SK-N-SH treated with all-trans-retinoic acid at 6 μM for 48 hours (cell line): Measurements from ENCODE around the gene IKZF2.

Source experiments
- ATAC-seq: fragments of 200-7000 bp; cut with Tn5 transposase; 3 replicates; pipeline ENCODE4 v1.9.1; 2020; ENCODE audit warnings: mild to moderate bottlenecking, moderate library complexity
- ARNTL ChIP-seq: fragments of 450-650 bp; formaldehyde crosslinking; IDR thresholded peaks from 2 replicates; pipeline ENCODE4 v1.5.0; 2020; ENCODE audit warnings: low read depth, mild to moderate bottlenecking, moderate library complexity, borderline replicate concordance
- BACH2 ChIP-seq: fragments of 250-450 bp; sonication (Bioruptor Pico); IDR thresholded peaks from 2 replicates; pipeline ENCODE4 v1.9.0; 2021; ENCODE audit warnings: mild to moderate bottlenecking, borderline replicate concordance
- CSDC2 ChIP-seq: fragments of 250-450 bp; sonication (Bioruptor Pico); IDR thresholded peaks from 2 replicates; pipeline ENCODE4 v1.5.0; 2020; ENCODE audit warnings: mild to moderate bottlenecking, moderate library complexity
- ESRRG ChIP-seq: fragments of 250-450 bp; sonication (Bioruptor Pico); IDR thresholded peaks from 2 replicates; pipeline ENCODE4 v1.6.1; 2021; ENCODE audit warnings: mild to moderate bottlenecking
- GLIS3 ChIP-seq: fragments of 250-450 bp; sonication (Bioruptor Pico); IDR thresholded peaks from 2 replicates; pipeline ENCODE4 v1.5.0; 2020; ENCODE audit warnings: mild to moderate bottlenecking, moderate library complexity
- ISL1 ChIP-seq: fragments of 250-450 bp; sonication (Bioruptor Pico); IDR thresholded peaks from 2 replicates; pipeline ENCODE4 v2.1.2; 2022; ENCODE audit warnings: mild to moderate bottlenecking, moderate library complexity
- OSR1 ChIP-seq: fragments of 250-450 bp; sonication (Bioruptor Pico); IDR thresholded peaks from 2 replicates; pipeline ENCODE4 v1.8.0; 2022; ENCODE audit warnings: moderate library complexity, mild to moderate bottlenecking, inconsistent platforms
- PPARA ChIP-seq: fragments of 250-450 bp; sonication (Bioruptor Pico); IDR thresholded peaks from 2 replicates; pipeline ENCODE4 v1.5.0; 2020; ENCODE audit warnings: mild to moderate bottlenecking, borderline replicate concordance
- RARB ChIP-seq: fragments of 250-450 bp; sonication (Bioruptor Pico); IDR thresholded peaks from 2 replicates; pipeline ENCODE4 v1.8.0; 2021; ENCODE audit warnings: mild to moderate bottlenecking, moderate library complexity
- SNAI2 ChIP-seq: fragments of 250-450 bp; sonication (Bioruptor Pico); IDR thresholded peaks from 2 replicates; pipeline ENCODE4 v1.5.0; 2020; ENCODE audit warnings: mild to moderate bottlenecking, moderate library complexity
- TCF4 ChIP-seq: fragments of 250-450 bp; sonication (Bioruptor Pico); IDR thresholded peaks from 2 replicates; pipeline ENCODE4 v1.8.0; 2021; ENCODE audit warnings: mild to moderate bottlenecking, moderate library complexity, borderline replicate concordance
- TOX ChIP-seq: fragments of 250-450 bp; sonication (Bioruptor Pico); IDR thresholded peaks from 2 replicates; pipeline ENCODE4 v1.8.0; 2021; ENCODE audit warnings: mild to moderate bottlenecking, moderate library complexity, borderline replicate concordance
- ZC3H10 ChIP-seq: fragments of 250-450 bp; sonication (Bioruptor Pico); IDR thresholded peaks from 2 replicates; pipeline ENCODE4 v1.5.1; 2021; ENCODE audit warnings: mild to moderate bottlenecking, moderate library complexity
- ZFP30 ChIP-seq: fragments of 450-650 bp; formaldehyde crosslinking; IDR thresholded peaks from 2 replicates; pipeline ENCODE4 v1.5.0; 2022; ENCODE audit warnings: mild to moderate bottlenecking, moderate library complexity
- ZNF565 ChIP-seq: fragments of 450-650 bp; formaldehyde crosslinking; conservative IDR thresholded peaks from 2 replicates; pipeline ENCODE4 v1.5.0; 2020; ENCODE audit warnings: low read depth, mild to moderate bottlenecking, moderate library complexity
- ZNF70 ChIP-seq: fragments of 450-650 bp; formaldehyde crosslinking; IDR thresholded peaks from 2 replicates; pipeline ENCODE4 v1.5.0; 2020; ENCODE audit warnings: mild to moderate bottlenecking, moderate library complexity
- ZNF8 ChIP-seq: fragments of 450-650 bp; formaldehyde crosslinking; IDR thresholded peaks from 2 replicates; pipeline ENCODE4 v1.5.0; 2020; ENCODE audit warnings: mild to moderate bottlenecking, moderate library complexity
- TF ChIP-seq, protein P1 (sequence below): fragments of 250-450 bp; sonication (Bioruptor Pico); IDR thresholded peaks from 2 replicates; pipeline ENCODE4 v1.8.0; 2021; ENCODE audit warnings: low read depth, mild to moderate bottlenecking, moderate library complexity, borderline replicate concordance
- TF ChIP-seq, protein P2 (sequence below): fragments of 250-450 bp; sonication (Bioruptor Pico); IDR thresholded peaks from 2 replicates; pipeline ENCODE4 v1.8.0; 2020; ENCODE audit warnings: mild to moderate bottlenecking, moderate library complexity, borderline replicate concordance
- TF ChIP-seq, protein P3 (sequence below): fragments of 250-450 bp; sonication (Bioruptor Pico); IDR thresholded peaks from 2 replicates; pipeline ENCODE4 v1.5.1; 2021; ENCODE audit warnings: mild to moderate bottlenecking, moderate library complexity
- TF ChIP-seq, protein P4 (sequence below): fragments of 250-450 bp; sonication (Bioruptor Pico); IDR thresholded peaks from 2 replicates; pipeline ENCODE4 v1.5.1; 2020; ENCODE audit warnings: low read depth, mild to moderate bottlenecking, moderate library complexity

Gene IKZF2

DNA sequence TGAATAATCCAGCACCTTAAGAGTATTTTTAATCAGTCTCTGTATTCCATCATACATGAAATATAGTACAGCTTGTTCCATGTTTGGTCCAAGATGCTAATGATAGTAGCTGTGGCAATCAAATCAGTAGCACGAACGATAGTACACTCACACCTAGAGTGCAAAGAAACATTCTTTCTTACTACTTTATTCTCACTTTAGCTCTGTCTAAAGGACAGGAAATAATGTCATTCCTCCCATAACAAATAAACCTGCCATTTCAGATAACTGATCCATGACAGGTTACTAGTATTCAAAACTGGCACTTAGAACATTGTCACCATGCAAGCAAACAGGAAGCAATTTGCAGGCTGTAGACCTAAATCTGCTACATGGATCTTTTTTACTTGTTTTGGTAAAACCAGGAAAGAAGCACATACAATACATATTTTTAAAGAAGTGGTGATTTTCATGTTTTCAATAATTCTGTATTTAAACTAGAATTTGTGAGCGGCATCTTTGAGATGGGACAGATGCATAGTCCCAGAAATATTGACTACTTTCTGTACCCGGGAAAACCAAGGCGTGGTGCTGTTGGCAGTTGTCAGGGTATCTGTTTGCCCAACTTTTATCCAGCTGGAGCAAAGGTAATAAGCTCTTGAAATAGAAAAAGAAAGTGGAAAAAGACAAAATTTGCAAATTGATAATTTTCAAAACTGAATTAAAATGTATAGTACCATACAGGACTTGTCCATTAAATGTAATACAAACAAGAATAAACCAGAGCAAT lies 49.5 kb downstream of the IKZF2 start (continued):
- TF ChIP-seq ZNF565 (CRISPR knock-in tag) (no peak), ZC3H10 (no peak), ESRRG (CRISPR knock-in tag) (no peak), PPARA (no peak)

DNA sequence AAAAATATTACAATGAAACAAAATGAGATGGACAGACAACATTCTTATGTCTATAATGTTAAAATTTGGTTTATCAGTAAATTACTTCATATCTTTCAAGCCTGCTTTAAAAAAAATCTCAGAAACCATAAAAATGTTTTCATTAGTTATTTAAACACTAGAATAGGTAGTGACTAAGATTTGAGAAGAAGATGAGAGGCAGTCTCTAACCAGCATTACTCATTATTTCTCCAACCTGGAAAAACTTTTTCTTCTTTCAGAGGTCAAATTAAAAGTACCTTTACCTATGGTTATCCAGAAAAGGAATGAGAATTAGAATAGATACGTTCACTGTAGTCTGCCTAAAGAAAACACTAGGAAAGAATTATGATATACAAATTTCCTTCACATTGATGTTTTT lies 50.3 kb downstream of the IKZF2 start:
- TF ChIP-seq SNAI2 (CRISPR knock-in tag) (no peak), GLIS3 (CRISPR knock-in tag) (no peak), CSDC2 (no peak), ZC3H10 (no peak)

DNA sequence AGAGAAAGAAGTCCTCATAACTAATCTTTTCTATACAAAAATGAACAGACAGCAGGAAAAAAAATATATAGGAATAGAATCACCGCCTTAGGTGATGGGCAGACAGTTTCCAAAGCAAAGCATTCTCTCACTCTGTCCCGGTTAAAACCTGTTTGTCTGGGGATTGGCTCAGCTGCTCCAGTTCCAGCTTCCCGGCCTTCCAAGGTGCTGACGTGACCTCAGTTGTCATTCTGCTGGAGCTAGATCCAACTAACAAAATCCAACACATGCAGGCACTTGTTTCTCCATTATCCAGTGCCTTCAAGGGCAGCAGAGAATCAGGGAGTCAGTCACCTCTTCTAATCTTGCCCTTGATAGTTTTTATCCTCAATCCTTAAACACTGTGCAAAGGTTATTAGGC lies 52.8 kb downstream of the IKZF2 start:
- ATAC-seq, result no peak
- TF ChIP-seq ZNF70 (no peak), TCF4 (CRISPR knock-in tag) (no peak), PPARA (no peak), TOX (no peak), RARB (no peak), GLIS3 (CRISPR knock-in tag) (no peak), ISL1 (no peak), CSDC2 (no peak)

More for the DNA sequence above, 50.3 kb downstream of the IKZF2 start:
- ATAC-seq, result no peak

DNA sequence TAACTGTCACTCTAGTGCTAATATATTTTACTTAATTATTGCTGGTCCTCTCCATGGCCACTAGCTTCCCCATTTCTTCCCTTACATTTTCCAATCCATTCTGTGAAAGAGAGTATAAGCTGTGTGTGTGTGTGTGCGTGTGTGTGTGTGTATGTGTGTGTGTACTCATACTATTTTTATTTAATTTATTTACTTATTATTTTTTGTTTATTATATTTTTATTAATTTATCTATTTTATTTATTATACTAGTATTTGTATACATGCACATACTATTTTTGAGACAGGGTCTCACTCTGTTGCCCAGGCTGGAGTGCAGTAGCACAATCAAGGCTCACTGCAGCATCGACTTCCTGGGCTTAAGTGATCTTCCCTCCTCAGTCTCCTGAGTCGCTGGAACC lies 59.6 kb downstream of the IKZF2 start:
- no peak for ATAC-seq

DNA sequence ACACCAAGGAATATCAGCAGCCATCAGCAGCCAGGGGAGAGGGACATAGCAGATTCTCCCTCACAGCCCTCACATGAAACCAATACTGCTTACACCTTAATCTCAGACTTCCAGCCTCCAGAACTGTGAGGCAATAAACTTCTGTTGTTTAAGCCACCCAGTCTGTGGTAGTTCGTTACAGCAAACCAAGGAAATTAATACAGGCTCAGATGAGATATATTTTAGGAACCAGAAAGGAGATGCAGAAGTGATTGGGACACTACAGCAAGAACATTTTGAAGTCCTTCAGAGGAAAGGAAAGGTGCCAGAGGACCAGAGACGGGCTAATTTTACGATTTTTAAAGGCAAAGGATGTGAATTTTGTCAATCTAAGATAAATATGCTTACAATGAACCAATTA lies 60.6 kb downstream of the IKZF2 start:
- ATAC-seq, result no peak
- no peak for TF ChIP-seq ZNF70
- no peak for TF ChIP-seq ESRRG (CRISPR knock-in tag)
- no peak for TF ChIP-seq ZNF565 (CRISPR knock-in tag)
- TF ChIP-seq, protein P1, sequence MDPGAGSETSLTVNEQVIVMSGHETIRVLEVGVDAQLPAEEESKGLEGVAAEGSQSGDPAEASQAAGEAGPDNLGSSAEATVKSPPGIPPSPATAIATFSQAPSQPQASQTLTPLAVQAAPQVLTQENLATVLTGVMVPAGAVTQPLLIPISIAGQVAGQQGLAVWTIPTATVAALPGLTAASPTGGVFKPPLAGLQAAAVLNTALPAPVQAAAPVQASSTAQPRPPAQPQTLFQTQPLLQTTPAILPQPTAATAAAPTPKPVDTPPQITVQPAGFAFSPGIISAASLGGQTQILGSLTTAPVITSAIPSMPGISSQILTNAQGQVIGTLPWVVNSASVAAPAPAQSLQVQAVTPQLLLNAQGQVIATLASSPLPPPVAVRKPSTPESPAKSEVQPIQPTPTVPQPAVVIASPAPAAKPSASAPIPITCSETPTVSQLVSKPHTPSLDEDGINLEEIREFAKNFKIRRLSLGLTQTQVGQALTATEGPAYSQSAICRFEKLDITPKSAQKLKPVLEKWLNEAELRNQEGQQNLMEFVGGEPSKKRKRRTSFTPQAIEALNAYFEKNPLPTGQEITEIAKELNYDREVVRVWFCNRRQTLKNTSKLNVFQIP (CRISPR knock-in tag), result no peak
- TF ChIP-seq TOX, result no peak
- no peak for TF ChIP-seq TCF4 (CRISPR knock-in tag)
- TF ChIP-seq ISL1, result no peak
- TF ChIP-seq, protein P2, sequence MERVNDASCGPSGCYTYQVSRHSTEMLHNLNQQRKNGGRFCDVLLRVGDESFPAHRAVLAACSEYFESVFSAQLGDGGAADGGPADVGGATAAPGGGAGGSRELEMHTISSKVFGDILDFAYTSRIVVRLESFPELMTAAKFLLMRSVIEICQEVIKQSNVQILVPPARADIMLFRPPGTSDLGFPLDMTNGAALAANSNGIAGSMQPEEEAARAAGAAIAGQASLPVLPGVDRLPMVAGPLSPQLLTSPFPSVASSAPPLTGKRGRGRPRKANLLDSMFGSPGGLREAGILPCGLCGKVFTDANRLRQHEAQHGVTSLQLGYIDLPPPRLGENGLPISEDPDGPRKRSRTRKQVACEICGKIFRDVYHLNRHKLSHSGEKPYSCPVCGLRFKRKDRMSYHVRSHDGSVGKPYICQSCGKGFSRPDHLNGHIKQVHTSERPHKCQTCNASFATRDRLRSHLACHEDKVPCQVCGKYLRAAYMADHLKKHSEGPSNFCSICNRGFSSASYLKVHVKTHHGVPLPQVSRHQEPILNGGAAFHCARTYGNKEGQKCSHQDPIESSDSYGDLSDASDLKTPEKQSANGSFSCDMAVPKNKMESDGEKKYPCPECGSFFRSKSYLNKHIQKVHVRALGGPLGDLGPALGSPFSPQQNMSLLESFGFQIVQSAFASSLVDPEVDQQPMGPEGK (CRISPR knock-in tag), result no peak
- TF ChIP-seq, protein P3, sequence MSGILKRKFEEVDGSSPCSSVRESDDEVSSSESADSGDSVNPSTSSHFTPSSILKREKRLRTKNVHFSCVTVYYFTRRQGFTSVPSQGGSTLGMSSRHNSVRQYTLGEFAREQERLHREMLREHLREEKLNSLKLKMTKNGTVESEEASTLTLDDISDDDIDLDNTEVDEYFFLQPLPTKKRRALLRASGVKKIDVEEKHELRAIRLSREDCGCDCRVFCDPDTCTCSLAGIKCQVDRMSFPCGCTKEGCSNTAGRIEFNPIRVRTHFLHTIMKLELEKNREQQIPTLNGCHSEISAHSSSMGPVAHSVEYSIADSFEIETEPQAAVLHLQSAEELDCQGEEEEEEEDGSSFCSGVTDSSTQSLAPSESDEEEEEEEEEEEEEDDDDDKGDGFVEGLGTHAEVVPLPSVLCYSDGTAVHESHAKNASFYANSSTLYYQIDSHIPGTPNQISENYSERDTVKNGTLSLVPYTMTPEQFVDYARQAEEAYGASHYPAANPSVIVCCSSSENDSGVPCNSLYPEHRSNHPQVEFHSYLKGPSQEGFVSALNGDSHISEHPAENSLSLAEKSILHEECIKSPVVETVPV (CRISPR knock-in tag), result no peak
- no peak for TF ChIP-seq BACH2
- TF ChIP-seq PPARA, result no peak
- TF ChIP-seq ARNTL (CRISPR knock-in tag), result no peak
- TF ChIP-seq, protein P4, sequence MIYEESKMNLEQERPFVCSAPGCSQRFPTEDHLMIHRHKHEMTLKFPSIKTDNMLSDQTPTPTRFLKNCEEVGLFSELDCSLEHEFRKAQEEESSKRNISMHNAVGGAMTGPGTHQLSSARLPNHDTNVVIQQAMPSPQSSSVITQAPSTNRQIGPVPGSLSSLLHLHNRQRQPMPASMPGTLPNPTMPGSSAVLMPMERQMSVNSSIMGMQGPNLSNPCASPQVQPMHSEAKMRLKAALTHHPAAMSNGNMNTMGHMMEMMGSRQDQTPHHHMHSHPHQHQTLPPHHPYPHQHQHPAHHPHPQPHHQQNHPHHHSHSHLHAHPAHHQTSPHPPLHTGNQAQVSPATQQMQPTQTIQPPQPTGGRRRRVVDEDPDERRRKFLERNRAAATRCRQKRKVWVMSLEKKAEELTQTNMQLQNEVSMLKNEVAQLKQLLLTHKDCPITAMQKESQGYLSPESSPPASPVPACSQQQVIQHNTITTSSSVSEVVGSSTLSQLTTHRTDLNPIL (CRISPR knock-in tag), result no peak
- TF ChIP-seq OSR1, result no peak

More for the DNA sequence above, 59.6 kb downstream of the IKZF2 start:
- TF ChIP-seq ISL1, result no peak
- no peak for TF ChIP-seq PPARA
- TF ChIP-seq ARNTL (CRISPR knock-in tag), result no peak
- TF ChIP-seq, all 23 proteins: peak for 0

DNA sequence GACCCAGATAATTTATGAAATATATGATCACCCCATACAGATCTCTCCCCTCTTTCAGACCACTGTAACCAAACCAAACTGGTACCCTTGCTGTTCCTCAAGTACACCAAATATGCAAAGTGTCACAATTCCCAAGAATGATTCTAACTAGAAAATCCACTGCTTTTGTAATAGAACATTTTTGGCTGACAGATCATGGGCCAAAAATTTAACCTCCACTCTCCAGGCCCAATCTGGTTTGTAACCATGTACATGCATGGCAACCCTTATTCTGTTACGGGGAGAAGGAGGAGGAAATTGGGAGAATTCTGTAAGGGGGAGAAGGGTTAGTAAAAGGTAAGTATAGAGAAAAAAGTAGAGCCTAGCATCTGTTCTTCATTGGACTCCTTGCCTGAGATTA lies 62.0 kb downstream of the IKZF2 start:
- no peak for ATAC-seq
- TF ChIP-seq ISL1, result no peak
- no peak for TF ChIP-seq ZFP30 (CRISPR knock-in tag)
- no peak for TF ChIP-seq ZNF8 (CRISPR knock-in tag)
- no peak for TF ChIP-seq CSDC2
- TF ChIP-seq, protein P3 (CRISPR knock-in tag), result no peak
